ENCODE results near the gene NEK6.

The NEK6 gene

GRCh38 chr9:124321935-124322334 is 64.2 kb downstream of the NEK6 start:
- no peak for DNase-seq (ENCODE audit: low spot score)

GRCh38 chr9:124322618-124323432 is 65.1 kb downstream of the NEK6 start:
- no peak for DNase-seq (ENCODE audit: low spot score)

GRCh38 chr9:124323904-124324303 is 66.2 kb downstream of the NEK6 start:
- no peak for DNase-seq (ENCODE audit: low spot score)

DNA sequence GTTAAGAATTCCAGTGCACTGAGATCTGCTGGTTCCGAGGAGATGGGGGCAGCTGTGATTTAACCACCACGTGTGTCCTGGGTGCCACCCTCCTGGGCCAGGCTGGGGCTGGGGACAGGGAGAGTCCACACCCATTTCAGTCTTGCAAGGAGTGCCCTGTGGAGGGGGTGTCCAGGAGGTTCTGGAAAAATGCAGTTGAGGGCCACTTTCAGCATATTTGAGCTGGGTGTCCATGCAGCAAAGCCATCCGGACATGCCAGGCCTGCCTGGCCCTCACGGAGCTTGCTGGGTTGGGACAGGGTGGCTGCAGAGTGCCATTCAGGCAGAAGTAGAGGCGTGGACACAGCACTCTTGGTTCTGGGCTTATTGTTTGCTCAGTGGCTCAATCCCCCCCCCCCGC is 68.1 kb downstream of the NEK6 start:
- DNase-seq (ENCODE audit: low spot score): no peak

DNA sequence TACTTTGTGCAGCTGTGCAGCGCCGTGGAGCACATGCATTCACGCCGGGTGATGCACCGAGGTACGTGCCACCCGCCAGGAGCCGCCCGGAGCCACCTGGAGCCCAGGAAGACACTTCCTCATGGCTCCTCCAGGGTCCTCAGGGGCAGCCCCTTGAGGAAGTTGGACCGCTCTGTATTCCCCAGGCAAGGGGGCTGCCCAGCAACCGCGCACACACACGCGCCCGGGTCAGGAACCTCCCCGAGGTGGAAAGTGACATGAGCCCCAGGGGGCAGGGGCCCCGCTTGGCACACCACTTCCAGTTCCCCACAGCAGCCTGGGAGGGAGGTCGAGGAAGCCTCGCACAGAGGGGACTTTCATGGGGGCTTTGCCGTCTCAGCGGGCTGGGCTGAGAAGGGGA is 68.6 kb downstream of the NEK6 start:
- DNase-seq (ENCODE audit: low spot score): no peak

DNA sequence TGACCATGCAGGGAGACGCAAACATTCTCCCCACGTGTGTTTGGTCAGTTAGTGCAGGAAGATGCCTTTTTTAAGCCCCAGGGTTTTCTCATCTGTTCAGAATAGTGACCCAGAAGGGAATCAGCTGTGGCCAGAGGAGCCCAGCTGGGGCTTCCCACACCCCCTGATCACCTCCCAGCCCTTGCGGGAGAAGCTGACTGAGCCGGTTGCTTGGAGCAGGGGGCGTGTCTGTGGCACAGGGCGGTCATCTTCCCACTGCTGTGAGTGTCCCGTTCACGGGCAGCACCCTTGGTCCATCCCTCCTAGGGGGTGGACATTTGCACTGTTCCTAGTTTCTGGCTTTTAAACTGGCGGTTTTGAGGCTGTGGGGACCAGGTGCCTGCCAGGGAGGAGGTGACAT is 69.7 kb downstream of the NEK6 start:
- no peak for DNase-seq (ENCODE audit: low spot score)

- DNase-seq (ENCODE audit: low spot score): no peak
Observed at GRCh38 chr9:124328285-124328684, 70.5 kb downstream of the NEK6 start.

- DNase-seq (ENCODE audit: low spot score): peak; percentile 53
Observed at GRCh38 chr9:124329206-124329792, 71.5 kb downstream of the NEK6 start.

DNA sequence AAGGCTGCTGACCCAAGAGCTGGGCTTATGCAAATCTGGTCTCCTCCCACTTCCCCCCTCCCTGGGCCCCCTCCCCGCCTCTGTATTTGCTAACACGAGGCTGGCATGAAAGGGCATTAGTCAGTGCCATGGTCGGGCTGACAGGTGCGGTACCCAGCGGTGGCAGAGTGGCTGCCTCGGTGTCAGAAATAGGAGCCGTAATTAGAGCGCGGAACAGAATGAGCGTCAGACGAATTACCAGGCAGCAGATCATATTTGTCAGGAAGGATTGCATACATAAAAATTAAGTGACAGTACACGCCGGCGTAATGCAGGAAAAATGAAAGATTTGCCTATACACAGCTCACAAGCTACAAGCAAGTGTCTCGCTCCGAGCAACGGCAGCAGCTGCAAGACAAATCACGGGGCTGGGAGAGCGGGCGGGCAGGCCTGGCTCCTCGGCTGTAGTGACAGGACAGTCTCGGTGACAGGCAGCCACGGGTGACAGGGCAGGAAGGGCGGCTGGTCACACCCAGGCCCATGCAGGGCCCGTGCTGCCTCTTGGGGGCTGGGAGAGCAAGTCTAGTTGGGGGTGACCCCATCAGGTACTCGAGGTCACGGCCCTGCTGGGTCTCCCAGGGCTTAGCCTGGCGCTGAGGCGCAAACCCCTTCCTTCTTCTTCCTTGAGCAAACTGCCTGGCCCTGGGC is 72.4 kb downstream of the NEK6 start:
- DNase-seq (ENCODE audit: low spot score): peak; percentile 51

DNA sequence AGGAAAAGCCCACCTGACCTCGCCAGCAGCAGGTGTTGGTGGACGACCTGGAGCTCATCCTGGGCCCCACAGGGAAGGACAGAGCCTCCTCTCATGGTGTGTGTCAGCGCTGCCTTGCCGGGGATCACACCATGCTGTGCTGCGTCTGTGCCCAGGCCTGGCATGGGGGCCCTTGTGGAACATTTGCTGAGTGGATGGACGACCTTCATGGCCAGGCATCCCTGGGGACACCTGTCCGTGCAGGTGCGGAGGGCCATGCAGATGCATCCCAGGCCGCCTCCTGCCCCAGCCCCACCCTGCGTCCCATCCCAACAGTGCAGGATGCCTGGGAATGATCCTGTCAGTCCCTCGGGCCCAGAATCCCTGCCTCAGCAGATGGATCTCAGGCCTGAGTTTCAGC is 73.8 kb downstream of the NEK6 start:
- DNase-seq (ENCODE audit: low spot score): no peak

- no peak for DNase-seq (ENCODE audit: low spot score)
Observed at GRCh38 chr9:124332361-124333202, 74.8 kb downstream of the NEK6 start.

DNA sequence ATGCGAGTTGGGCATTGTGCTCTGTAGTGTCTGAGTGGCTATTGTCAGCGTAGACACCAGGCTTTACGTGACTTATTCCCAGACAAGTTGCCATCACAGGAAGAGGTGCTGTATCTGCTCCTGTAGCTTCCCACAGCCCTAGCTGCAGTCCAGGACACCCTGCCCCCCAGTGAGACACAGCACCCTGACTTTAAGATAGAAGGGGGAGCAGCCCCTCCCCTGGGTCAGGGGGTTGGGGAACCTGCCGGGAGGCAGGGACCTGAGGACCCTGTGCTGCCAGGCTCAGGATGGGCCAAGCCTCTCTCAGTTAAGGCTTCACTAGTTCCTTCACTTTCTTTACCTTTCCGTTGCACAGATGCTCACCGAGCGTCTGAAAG is 75.4 kb downstream of the NEK6 start:
- DNase-seq (ENCODE audit: low spot score): no peak

GRCh38 chr9:124334568-124335319 is 77.0 kb downstream of the NEK6 start:
- no peak for DNase-seq (ENCODE audit: low spot score)

GRCh38 chr9:124335320-124335707 is 77.6 kb downstream of the NEK6 start:
- no peak for DNase-seq (ENCODE audit: low spot score)

GRCh38 chr9:124337562-124337961 is 79.8 kb downstream of the NEK6 start:
- DNase-seq (ENCODE audit: low spot score): no peak

DNA sequence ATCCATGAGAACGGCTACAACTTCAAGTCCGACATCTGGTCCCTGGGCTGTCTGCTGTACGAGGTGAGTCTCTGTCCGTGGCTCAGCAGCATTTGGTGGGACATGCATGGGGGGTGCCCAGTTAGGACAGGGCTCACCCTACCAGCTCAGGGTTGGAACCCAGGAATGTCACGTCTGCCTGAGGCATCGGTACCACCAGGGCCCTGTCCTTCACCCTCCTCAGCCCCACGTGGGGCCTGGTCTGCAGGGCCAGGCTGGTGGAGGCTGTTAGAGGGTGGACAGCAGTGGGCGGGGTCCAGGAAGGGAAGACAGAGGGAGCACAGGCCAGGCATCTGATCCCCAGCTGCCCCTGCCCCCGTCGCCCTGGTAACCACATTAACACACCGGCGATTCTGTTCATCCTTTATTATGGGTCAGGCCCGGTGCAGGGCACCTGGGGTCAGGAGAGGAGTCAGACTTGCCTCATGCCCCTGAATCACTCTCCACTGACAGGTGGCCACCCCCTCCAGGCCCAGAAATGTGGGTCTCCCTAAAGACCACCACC is 81.9 kb downstream of the NEK6 start:
- no peak for DNase-seq (ENCODE audit: low spot score)

DNA sequence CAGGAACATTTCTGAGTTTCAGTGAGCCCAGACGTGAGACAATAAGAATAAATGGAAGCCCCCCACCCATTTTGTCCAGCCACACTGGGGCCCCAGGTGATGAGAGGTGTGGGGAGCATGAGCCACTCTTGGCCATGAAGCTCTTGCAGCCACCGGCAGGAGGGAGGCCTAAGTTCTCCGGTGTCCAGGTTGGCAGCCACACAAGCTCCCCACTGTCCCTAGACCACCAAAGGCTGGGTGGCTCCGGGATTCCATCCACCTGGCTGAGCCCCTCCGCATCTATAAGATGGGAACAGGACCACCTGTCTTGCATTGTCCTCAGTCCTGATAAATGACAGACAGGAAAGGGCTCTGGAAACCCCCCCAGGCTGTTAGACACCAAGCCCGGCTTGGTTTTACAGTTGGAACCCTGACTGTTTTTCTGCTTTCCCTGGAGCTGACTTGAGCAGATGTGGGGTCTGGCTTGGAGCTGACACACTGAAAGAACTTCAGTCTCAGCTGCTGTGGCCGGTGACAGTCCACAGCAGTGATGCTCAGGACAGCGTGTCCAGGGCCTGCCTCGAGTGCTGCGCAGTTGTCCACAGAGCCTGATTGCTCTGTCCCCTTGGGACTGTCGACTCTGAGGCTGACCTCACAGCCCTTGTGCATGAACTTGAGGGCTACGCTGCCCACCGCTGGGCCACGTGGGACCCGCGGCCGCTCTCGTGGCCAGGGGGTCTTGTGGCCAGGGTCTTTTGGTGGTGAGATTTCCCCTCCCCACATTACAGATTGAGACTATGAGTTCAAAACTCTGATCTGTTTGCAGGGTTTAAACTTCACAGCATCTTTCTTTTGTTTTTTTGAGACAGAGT is 82.7 kb downstream of the NEK6 start:
- DNase-seq (ENCODE audit: low spot score): no peak

GRCh38 chr9:124341455-124342170 is 83.9 kb downstream of the NEK6 start:
- no peak for DNase-seq (ENCODE audit: low spot score)

DNA sequence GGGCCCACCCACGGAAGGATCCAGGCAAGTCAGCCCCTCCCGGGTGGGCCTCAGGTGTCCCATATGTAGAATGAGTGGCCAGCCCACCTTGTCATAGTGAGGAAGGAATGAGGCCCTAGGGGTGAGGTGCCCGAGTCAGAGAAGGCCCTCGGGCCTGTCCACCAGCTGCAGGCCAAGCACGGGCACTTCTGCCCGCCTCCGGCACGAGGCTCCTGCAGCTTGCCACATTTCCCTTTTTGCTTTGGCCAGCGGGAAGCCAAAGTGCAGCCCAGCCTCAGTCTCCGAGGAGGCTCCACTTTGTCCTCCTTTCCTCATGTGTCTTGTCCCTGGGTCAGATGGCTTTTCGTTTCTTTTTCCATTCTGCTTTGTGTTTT is 84.6 kb downstream of the NEK6 start:
- DNase-seq (ENCODE audit: low spot score): no peak

Measured in putamen (tissue), 1 donor.